HL-60 (cell line): ENCODE results near the gene NRF1.

ENCODE experiments used
- DNase-seq, 2 experiments: peaks; one replicate each; pipeline ENCODE4 v3.0.0-alpha.2; 2010 to 2020; ENCODE audit warnings: low read depth in 1 of 2, low spot score in 1 of 2
- H3K27ac ChIP-seq: fragments of 250-450 bp; sonication (Bioruptor Pico); replicated peaks from 2 replicates; pipeline ENCODE4 v1.5.1; 2020; ENCODE audit warnings: mild to moderate bottlenecking, moderate library complexity
- H3K27me3 ChIP-seq: fragments of 250-450 bp; sonication (Bioruptor Pico); 2 replicates; pipeline ENCODE4 v1.5.1; 2021; ENCODE audit warnings: mild to moderate bottlenecking, moderate library complexity; ENCODE audit not compliant: insufficient read depth, poor library complexity, severe bottlenecking
- H3K4me3 ChIP-seq: replicated peaks from 2 replicates; pipeline ENCODE4 v1.5.1; 2011; ENCODE audit warnings: mild to moderate bottlenecking, control low read depth, low read length; ENCODE audit not compliant: insufficient read depth
- CTCF ChIP-seq: IDR thresholded peaks from one replicate; pipeline ENCODE4 v1.5.1; 2011; ENCODE audit warnings: low read length, control low read depth, inconsistent platforms; ENCODE audit not compliant: insufficient read depth
- GABPA ChIP-seq: IDR thresholded peaks from 2 replicates; pipeline ENCODE4 v1.6.1; 2012; ENCODE audit warnings: low read depth
- POLR2AphosphoS5 ChIP-seq: IDR thresholded peaks from 2 replicates; pipeline ENCODE4 v1.6.1; 2012; ENCODE audit warnings: low read depth
- REST ChIP-seq: IDR thresholded peaks from 2 replicates; pipeline ENCODE4 v1.6.1; 2012; ENCODE audit warnings: low read depth; ENCODE audit not compliant: insufficient replicate concordance
- SPI1 ChIP-seq: IDR thresholded peaks from 2 replicates; pipeline ENCODE4 v1.6.1; 2012; ENCODE audit warnings: low read depth, mild to moderate bottlenecking, borderline replicate concordance

NRF1 gene

GRCh38 chr7:129752760-129753159, 141.2 kb downstream of the NRF1 start:
- no peaks in the 10 kb centered on the region for H3K27me3 ChIP-seq
- DNase-seq, result no peak
- no peak overlapping the region for H3K4me3 ChIP-seq
- no peak overlapping the region for H3K27ac ChIP-seq
- no peak for TF ChIP-seq CTCF
- no peak for TF ChIP-seq SPI1
- TF ChIP-seq REST, result no peak
- no peak for TF ChIP-seq POLR2AphosphoS5
- no peak for TF ChIP-seq GABPA

GRCh38 chr7:129754406-129754805, 142.9 kb downstream of the NRF1 start:
- no peak for TF ChIP-seq REST
- TF ChIP-seq CTCF, result no peak
- TF ChIP-seq GABPA, result no peak
- TF ChIP-seq SPI1, result no peak
- TF ChIP-seq POLR2AphosphoS5, result no peak
- no peak overlapping the region for H3K27ac ChIP-seq
- no peaks in the 10 kb centered on the region for H3K27me3 ChIP-seq
- no peak for DNase-seq
- no peak overlapping the region for H3K4me3 ChIP-seq

- no peak overlapping the region for H3K27ac ChIP-seq
- H3K4me3 ChIP-seq, result no peak overlapping the region
- H3K27me3 ChIP-seq, result no peaks in the 10 kb centered on the region
- DNase-seq, result no peak
- TF ChIP-seq SPI1 (no peak), CTCF (no peak), GABPA (no peak)
Measured at GRCh38 chr7:129757991-129758390, 146.5 kb downstream of the NRF1 start.

GRCh38 chr7:129762387-129762969, 151.0 kb downstream of the NRF1 start:
- no peak overlapping the region for H3K27ac ChIP-seq
- no peak for DNase-seq
- no peak overlapping the region for H3K4me3 ChIP-seq
- no peak for TF ChIP-seq GABPA
- TF ChIP-seq CTCF, result no peak
- no peak for TF ChIP-seq POLR2AphosphoS5
- TF ChIP-seq SPI1, result no peak
- no peak for TF ChIP-seq REST
- no peaks in the 10 kb centered on the region for H3K27me3 ChIP-seq
